B cell (primary cell): ENCODE measurements around the gene KRT80. TPM values are rescaled to one million over a fixed set of nuclear protein-coding genes. Genes with fewer than 3 reads are reported as not detected.

Experiments used
- ATAC-seq: fragments of 200-7000 bp; cut with Tn5 transposase; one replicate; pipeline ENCODE4 v1.10.0; 2021; ENCODE audit warnings: low read depth, mild to moderate bottlenecking, moderate number of reproducible peaks, moderate library complexity
- CTCF ChIA-PET: fragments of 350-600 bp; sonication (Branson Sonifier 250); formaldehyde crosslinking; loops from one replicate; lab custom pipeline; 2021; ENCODE audit warnings: antibody characterized with exemption, inconsistent platforms; lab: Charles Lee
- POLR2A ChIA-PET: fragments of 350-600 bp; sonication (Branson Sonifier 250); formaldehyde crosslinking; loops from one replicate; lab custom pipeline; 2021; ENCODE audit warnings: antibody characterized with exemption; lab: Charles Lee
- DNase-seq: peaks from one replicate; pipeline ENCODE4 v3.0.0; 2013
- H2AFZ ChIP-seq: 2 replicates; pipeline ENCODE4 v1.6.1; 2012; ENCODE audit warnings: mild to moderate bottlenecking, low read depth, low read length; ENCODE audit not compliant: insufficient read depth, poor library complexity, severe bottlenecking
- H3K27ac ChIP-seq, 2 donors: 1 replicate in 1 of 2; 2 replicates in 1 of 2; pipeline ENCODE4 v1.5.1; 2012 to 2013; ENCODE audit warnings: low read length in 2 of 2, mild to moderate bottlenecking in 2 of 2, moderate library complexity in 1 of 2
- H3K27me3 ChIP-seq, 4 experiments: fragments of 200-600 bp in 1 of 4; sonication (generic) in 1 of 4; replicated peaks in 1 of 4; 1 replicate in 2 of 4; 2 replicates in 2 of 4; pipeline versions ENCODE4 v1.6.1 to v1.7.0; 2013 to 2016; ENCODE audit warnings: low read length in 3 of 4, mild to moderate bottlenecking in 2 of 4, mixed read lengths in 1 of 4, moderate library complexity in 1 of 4; ENCODE audit not compliant: insufficient read depth in 4 of 4, control insufficient read depth in 3 of 4; ENCODE audit errors: control extremely low read depth in 1 of 4
- H3K36me3 ChIP-seq, 2 experiments: replicated peaks in 1 of 2; 1 replicate in 1 of 2; 2 replicates in 1 of 2; pipeline versions ENCODE4 v1.6.1 to v1.7.1; 2013; ENCODE audit warnings: low read length in 1 of 2; ENCODE audit not compliant: insufficient read depth in 2 of 2, control insufficient read depth in 1 of 2; ENCODE audit errors: control extremely low read depth in 1 of 2, extremely low read depth in 1 of 2
- H3K4me1 ChIP-seq, 2 donors: fragments of 200-600 bp in 1 of 2; sonication (generic) in 1 of 2; 1 replicate in 1 of 2; 2 replicates in 1 of 2; pipeline versions ENCODE4 v1.5.1 to v1.6.1; 2013 to 2017; ENCODE audit warnings: low read length in 2 of 2; ENCODE audit not compliant: control insufficient read depth in 2 of 2, insufficient read depth in 2 of 2
- H3K4me2 ChIP-seq: replicated peaks from 2 replicates; pipeline ENCODE3; 2012; ENCODE audit warnings: mild to moderate bottlenecking, low read depth, low read length; ENCODE audit not compliant: poor library complexity, severe bottlenecking
- H3K4me3 ChIP-seq, 5 experiments: fragments of 200-600 bp in 1 of 5; sonication (generic) in 1 of 5; 1 replicate in 3 of 5; 2 replicates in 2 of 5; pipeline versions ENCODE4 v1.5.1 to v1.7.0; 2011 to 2016; ENCODE audit warnings: low read length in 4 of 5, mild to moderate bottlenecking in 4 of 5, low read depth in 2 of 5, control low read depth in 1 of 5, moderate library complexity in 1 of 5; ENCODE audit not compliant: insufficient read depth in 1 of 5; ENCODE audit errors: control extremely low read depth in 1 of 5, extremely low read depth in 1 of 5
- H3K79me2 ChIP-seq: fragments of 200-600 bp; sonication (generic); one replicate; pipeline ENCODE4 v1.6.0; 2016; ENCODE audit warnings: low read length; ENCODE audit not compliant: control insufficient read depth, insufficient read depth
- H3K9ac ChIP-seq: fragments of 200-600 bp; sonication (generic); 2 replicates; pipeline ENCODE4 v1.6.1; 2017; ENCODE audit warnings: mild to moderate bottlenecking, low read length, moderate library complexity
- H3K9me3 ChIP-seq, 3 donors: one replicate each; pipeline versions ENCODE4 v1.6.1 to v1.7.1; 2013; ENCODE audit warnings: low read length in 2 of 3; ENCODE audit not compliant: control insufficient read depth in 2 of 3, insufficient read depth in 1 of 3; ENCODE audit errors: control extremely low read depth in 1 of 3
- H4K20me1 ChIP-seq: 2 replicates; pipeline ENCODE4 v1.6.0; 2012; ENCODE audit warnings: mild to moderate bottlenecking, low read length; ENCODE audit not compliant: insufficient read depth, control insufficient read depth, poor library complexity, severe bottlenecking
- H3K27ac Mint-ChIP-seq: one replicate; pipeline ENCODE4 v1.8.0; 2021; ENCODE audit warnings: mixed read lengths
- H3K27me3 Mint-ChIP-seq: one replicate; pipeline ENCODE4 v1.8.0; 2021; ENCODE audit warnings: mixed read lengths
- H3K4me1 Mint-ChIP-seq: one replicate; pipeline ENCODE4 v1.8.0; 2021; ENCODE audit warnings: mixed read lengths
- H3K4me3 Mint-ChIP-seq: one replicate; pipeline ENCODE4 v1.8.0; 2021; ENCODE audit warnings: mixed read lengths
- H3K9me3 Mint-ChIP-seq: one replicate; pipeline ENCODE4 v1.8.0; 2022; ENCODE audit warnings: mixed read lengths; ENCODE audit not compliant: insufficient read depth
- EZH2 ChIP-seq: IDR thresholded peaks from 2 replicates; pipeline ENCODE4 v1.6.1; 2012; ENCODE audit warnings: borderline replicate concordance, low read depth, mild to moderate bottlenecking, moderate library complexity, low read length; ENCODE audit not compliant: insufficient read depth, poor library complexity, severe bottlenecking
- WGBS: methylation state at CpG from one replicate; pipeline ENCODE4 v1.1.5; 2013; ENCODE audit warnings: missing lambda C conversion rate; ENCODE audit not compliant: insufficient coverage; 5-methylcytosine and 5-hydroxymethylcytosine counted together
- intact Hi-C: fragments of 100-400 bp; cut with micrococcal nuclease; formaldehyde crosslinking; loops from one replicate; pipeline ENCODE4 v1.10.0; 2022
- polyA plus RNA-seq: library from polyadenylated mRNA; depleted of rRNA; stranded (reverse); fragments of >200 nt; gene quantifications from 2 replicates; pipeline ENCODE4 v1.2.3, GENCODE V29; 2012
- total RNA-seq, 2 donors: library from RNA; stranded (reverse); fragments of 120-200 nt in 1 of 2; gene quantifications; 1 replicate in 1 of 2; 2 replicates in 1 of 2; pipeline versions ENCODE4 v1.2.3 to v1.2.4, GENCODE V29; 2013 to 2022
- TF ChIP-seq, protein P1 (sequence below): fragments of 200-600 bp; IDR thresholded peaks from one replicate; pipeline ENCODE4 v1.8.0; 2022; ENCODE audit warnings: antibody characterized with exemption, mild to moderate bottlenecking

KRT80 gene
- total and polyA plus RNA-seq, 2 donors (not counting 1 experiment from before 2014, with no cell fraction given) = not detected

DNA sequence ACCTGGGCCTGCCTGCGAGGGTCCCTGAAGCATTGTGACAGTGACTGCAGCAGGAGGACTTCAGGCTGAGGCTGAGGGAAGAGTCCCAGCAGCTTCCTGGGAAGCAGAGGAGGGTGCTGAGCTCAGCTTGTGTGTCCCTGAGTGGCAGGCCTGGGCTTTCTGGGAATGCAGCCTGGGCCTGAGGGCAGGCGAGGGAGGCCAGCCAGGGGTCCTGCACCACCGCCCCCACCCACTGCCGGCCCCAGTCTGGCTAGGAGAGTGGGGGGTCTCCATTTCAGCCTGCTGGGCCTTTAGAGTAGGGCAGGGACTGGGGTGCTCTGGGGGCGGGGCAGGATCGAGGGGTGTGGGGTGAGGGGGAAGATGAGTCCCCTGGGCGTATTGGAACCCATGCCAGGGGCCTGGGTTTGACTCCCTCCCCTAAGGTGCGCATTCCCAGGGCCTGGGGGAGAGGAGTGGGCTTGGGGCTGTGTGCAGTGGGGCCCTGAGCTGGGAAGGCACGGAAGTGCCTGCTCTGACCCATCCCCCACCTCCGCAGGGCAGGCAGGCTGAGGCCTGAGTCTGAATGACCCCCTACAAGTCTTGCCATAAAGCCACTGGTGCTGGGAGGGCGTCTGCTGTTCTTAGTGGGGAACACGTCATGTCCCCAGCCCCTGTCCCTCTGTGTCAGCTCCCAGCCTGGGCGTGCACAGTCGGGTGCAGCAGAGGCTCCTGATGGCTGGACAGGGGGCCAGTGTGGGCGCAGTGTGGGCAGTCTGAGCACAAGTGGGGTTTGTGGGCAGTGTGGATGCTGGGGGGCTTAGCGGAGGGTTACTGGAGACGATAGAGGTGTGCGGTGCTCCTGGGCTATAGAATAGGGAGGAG is 46.4 kb downstream of the KRT80 start:
- Histone ChIP-seq H3K9me3 (no peaks in the 10 kb centered on the region), H3K4me1 (no peaks in the 10 kb centered on the region), H3K4me2 (no peak overlapping the region), H2AFZ (no peak overlapping the region), H3K9ac (no peak overlapping the region), H3K36me3 (no peaks in the 10 kb centered on the region), H3K4me3 (no peak overlapping the region), H3K79me2 (no peaks in the 10 kb centered on the region), H3K27me3 (no peaks in the 10 kb centered on the region), H3K27ac (no peak overlapping the region), H4K20me1 (no peaks in the 10 kb centered on the region)
- TF ChIP-seq, protein P1, sequence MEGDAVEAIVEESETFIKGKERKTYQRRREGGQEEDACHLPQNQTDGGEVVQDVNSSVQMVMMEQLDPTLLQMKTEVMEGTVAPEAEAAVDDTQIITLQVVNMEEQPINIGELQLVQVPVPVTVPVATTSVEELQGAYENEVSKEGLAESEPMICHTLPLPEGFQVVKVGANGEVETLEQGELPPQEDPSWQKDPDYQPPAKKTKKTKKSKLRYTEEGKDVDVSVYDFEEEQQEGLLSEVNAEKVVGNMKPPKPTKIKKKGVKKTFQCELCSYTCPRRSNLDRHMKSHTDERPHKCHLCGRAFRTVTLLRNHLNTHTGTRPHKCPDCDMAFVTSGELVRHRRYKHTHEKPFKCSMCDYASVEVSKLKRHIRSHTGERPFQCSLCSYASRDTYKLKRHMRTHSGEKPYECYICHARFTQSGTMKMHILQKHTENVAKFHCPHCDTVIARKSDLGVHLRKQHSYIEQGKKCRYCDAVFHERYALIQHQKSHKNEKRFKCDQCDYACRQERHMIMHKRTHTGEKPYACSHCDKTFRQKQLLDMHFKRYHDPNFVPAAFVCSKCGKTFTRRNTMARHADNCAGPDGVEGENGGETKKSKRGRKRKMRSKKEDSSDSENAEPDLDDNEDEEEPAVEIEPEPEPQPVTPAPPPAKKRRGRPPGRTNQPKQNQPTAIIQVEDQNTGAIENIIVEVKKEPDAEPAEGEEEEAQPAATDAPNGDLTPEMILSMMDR = no peak
- TF ChIP-seq EZH2 = no peak
- ChIA-PET CTCF (interaction anchor here (0.5 kb wide), 1 partner anchor 738 kb away, joined by 3 read pairs; no protein-coding TSS in a partner anchor), POLR2A (no interaction called here)
- ATAC-seq (no peak), DNase-seq (no peak)
- 94% methylated on average over 16 of the region's 18 CpGs for WGBS
- Mint-ChIP-seq H3K4me3 (no peak overlapping the region), H3K9me3 (no peaks in the 10 kb centered on the region), H3K4me1 (no peaks in the 10 kb centered on the region), H3K27me3 (peaks cover 5% of the 10 kb centered on the region), H3K27ac (no peak overlapping the region)
- intact Hi-C loops = no loop called here

DNA sequence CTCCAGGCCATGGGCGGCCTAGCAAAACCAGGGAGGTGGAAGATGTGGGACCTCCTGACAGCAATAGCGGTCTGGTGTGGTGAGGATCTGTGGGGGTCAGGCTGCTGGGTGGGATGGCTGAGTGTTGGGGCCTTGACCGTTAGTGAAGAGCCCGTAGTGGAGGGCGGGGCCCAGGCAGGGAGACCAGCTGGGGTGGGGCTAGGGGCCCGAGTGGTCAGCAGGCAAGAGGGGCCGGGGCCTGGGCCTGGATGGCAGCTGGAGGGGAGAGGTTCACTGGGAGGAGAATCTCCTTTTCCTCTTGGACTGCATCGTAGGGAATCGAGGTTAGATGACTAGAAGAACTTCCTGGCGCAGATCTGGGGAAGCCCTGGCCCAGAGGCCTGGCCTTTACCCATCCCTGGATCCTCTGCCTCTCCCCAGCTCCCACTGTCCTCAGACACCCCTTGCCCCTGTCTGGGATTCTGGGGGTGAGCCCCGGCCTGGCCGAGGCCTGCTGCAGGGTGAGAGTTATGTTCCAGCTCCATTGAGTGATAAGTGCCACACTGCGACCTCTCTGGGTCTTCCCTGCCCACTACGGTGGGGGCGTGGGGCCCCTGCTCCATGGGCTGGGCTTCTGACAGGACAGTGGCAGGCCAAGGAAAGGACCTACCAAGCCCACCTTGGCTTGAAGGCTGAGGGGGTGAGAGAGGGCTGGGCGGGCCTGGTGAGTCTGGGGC is 47.1 kb downstream of the KRT80 start:
- no peak overlapping the region for H3K27ac ChIP-seq
- no peak overlapping the region for H2AFZ ChIP-seq
- H3K79me2 ChIP-seq = no peaks in the 10 kb centered on the region
- intact Hi-C loops = no loop called here
- H3K27me3 Mint-ChIP-seq = no peaks in the 10 kb centered on the region
- no peaks in the 10 kb centered on the region for H3K4me1 ChIP-seq
- no peaks in the 10 kb centered on the region for H3K4me1 Mint-ChIP-seq
- 85% methylated on average over 13 of the region's 16 CpGs for WGBS
- TF ChIP-seq, protein P1 = no peak
- no peak for TF ChIP-seq EZH2
- ATAC-seq (no peak), DNase-seq (no peak)
- H3K9ac ChIP-seq = no peak overlapping the region
- CTCF ChIA-PET = no interaction called here
- H3K36me3 ChIP-seq = no peaks in the 10 kb centered on the region
- POLR2A ChIA-PET = no interaction called here
- no peaks in the 10 kb centered on the region for H4K20me1 ChIP-seq
- no peaks in the 10 kb centered on the region for H3K9me3 ChIP-seq
- no peak overlapping the region for H3K27ac Mint-ChIP-seq
- no peaks in the 10 kb centered on the region for H3K27me3 ChIP-seq
- no peak overlapping the region for H3K4me3 Mint-ChIP-seq
- H3K4me3 ChIP-seq = no peak overlapping the region
- H3K4me2 ChIP-seq = no peak overlapping the region
- no peaks in the 10 kb centered on the region for H3K9me3 Mint-ChIP-seq
